Medulla oblongata (tissue), 1 donor: ENCODE data around the gene POLD4.

Experiments
- DNase-seq: peaks from one replicate; pipeline ENCODE4 v3.0.0-alpha.2; 2015; ENCODE audit errors: extremely low spot score

Gene POLD4

GRCh38 chr11:67301951-67302516 lies 51.3 kb downstream of the POLD4 start:
- DNase-seq, result no peak

GRCh38 chr11:67301313-67301921 lies 51.9 kb downstream of the POLD4 start:
- DNase-seq, result no peak
